HG03045 (cell line): ENCODE results near the gene SLC25A45.

ENCODE experiments used
- ATAC-seq: cut with Tn5 transposase; IDR thresholded peaks from one replicate; pipeline ENCODE4 v1.9.1; 2021; ENCODE audit warnings: mild to moderate bottlenecking, moderate library complexity; ENCODE audit not compliant: unreplicated experiment

Gene SLC25A45

DNA sequence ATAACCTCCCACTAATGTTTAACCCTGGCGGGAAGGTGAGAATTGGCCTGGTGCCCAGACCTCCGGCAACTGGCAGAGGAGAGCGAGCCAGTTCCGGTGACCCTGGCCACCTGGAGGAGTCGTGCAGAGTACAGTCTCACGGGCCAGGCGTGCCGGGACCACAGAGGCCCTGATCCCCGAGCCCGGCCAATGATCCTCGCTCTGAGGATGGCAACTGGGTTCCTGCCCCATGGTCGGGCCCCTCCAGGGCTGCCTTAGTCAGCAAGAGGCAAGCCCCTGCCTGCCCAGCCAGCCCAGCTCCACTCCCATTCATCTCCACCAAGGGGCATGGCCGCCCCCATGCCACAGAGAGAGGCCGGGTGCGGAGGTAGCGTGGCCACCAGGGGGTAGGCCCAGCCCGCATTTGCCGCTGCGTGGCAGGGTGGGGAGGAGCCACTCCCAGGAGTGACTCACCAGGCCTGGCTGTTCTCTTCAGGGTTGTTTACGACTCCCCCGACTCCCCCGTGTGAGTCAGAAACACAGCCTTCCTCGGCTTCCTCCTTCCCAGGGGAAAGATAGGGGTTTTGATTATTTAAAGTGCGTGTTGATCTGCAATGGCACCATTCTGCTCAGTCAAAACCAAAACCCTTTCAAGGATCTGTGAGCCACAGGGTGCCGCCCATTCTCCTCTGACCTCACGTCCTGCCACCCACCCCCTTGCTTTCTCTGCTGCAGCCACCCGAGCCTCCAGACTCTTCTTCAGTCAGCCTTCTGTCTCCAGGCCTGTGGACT is at the start of gene SLC25A45:
TSS of gene SLC25A45 (minus strand) at position 614 of the 771 bp plus-strand sequence. CDS start 695 bp downstream, outside the sequence.
- ATAC-seq: peak; percentile 60

DNA sequence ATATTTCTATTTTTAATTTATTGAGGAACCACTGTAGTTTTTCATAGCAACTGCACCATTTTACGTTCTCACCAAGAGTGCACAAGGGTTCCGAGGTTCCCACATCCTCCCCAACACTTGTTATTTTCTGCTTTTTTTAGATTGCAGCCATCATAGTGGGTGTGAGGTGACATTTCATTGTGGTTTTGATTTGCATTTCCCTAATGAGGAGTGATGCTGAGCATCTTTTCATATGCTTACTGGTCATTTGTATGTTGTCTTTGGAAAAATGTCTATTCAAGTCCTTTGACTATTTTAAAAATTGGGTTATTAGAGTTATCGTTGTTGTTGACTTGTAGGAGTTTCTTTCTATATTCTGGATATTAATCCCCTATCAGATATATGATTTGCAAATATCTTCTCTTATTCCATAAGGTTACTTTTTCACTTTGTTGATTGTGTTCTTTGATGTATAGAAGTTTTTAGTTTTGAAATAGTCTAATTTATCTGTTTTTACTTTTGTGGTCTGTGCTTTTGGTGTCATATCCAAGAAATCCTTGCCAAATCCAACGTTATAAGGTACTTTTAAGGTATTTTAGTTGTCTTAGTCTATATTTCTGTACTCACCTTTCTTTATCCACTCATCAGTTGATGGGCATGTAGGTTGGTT is 49.1 kb upstream of the SLC25A45 start:
- ATAC-seq: no peak

- ATAC-seq: no peak
Measured at GRCh38 chr11:65430406-65431217, 48.2 kb upstream of the SLC25A45 start.

DNA sequence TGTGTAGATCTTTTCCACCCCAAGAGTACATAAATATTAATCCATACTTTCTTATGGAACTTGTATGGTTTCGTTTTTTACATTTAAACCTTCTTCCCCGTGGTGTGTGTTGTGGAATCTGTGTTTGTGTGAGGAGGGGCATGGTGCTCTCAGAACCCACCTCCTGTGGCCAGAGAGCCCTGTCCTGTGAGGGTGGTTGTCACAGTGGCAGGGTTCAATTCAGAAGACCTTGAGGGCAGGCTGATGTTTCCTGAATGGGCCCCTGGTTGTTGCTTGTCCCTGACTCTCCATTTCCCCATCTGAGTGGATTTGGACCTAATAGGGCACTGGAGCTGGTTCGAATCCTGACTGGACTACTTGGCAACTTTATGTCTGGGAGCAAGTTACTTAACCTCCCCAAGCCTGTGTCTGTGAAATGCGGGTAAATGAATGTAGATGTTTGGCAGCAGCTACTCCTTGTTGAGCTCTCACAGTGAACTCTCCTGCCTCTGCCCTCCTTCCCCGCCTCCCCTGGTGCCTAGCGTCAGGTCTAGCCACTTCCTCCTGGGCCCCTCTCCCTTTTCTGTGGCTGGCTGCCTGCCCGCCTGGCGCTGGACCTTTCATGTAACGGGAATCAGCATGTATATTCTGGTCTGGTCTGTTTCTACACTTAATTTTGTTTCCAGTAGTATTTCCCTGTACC is 47.4 kb upstream of the SLC25A45 start:
- no peak for ATAC-seq

DNA sequence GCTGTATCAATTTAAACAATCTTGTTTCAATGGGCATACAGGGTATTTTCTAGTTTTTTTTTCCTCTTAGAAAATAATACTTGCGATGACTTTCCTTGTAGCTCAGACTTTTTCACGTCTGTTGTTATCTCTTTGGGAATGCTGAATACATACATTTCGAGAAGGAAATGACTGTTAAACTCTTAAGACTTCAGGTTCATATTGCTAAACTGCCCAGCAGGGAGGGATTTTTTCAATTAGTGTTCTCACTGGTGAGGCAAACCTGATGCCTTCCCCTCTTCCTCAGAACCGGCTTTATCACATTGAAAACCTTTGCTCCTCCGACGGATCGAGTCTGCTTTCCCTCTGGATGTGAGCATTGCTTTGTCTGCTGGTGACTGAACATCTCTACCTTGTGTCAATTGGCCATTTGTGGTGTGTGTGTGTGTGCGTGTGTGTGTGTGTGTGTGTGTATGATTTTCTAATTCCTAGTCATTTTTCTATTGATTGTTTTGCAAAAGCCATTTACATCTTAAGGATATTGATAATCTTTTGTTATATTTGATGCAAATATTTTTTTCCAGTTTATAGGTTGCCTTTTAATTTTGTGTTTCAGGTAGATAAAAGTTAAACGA is 46.7 kb upstream of the SLC25A45 start:
- ATAC-seq: no peak

- no peak for ATAC-seq
Measured at GRCh38 chr11:65428578-65429067, 46.2 kb upstream of the SLC25A45 start.

- ATAC-seq: no peak
Measured at GRCh38 chr11:65427691-65428577, 45.5 kb upstream of the SLC25A45 start.

DNA sequence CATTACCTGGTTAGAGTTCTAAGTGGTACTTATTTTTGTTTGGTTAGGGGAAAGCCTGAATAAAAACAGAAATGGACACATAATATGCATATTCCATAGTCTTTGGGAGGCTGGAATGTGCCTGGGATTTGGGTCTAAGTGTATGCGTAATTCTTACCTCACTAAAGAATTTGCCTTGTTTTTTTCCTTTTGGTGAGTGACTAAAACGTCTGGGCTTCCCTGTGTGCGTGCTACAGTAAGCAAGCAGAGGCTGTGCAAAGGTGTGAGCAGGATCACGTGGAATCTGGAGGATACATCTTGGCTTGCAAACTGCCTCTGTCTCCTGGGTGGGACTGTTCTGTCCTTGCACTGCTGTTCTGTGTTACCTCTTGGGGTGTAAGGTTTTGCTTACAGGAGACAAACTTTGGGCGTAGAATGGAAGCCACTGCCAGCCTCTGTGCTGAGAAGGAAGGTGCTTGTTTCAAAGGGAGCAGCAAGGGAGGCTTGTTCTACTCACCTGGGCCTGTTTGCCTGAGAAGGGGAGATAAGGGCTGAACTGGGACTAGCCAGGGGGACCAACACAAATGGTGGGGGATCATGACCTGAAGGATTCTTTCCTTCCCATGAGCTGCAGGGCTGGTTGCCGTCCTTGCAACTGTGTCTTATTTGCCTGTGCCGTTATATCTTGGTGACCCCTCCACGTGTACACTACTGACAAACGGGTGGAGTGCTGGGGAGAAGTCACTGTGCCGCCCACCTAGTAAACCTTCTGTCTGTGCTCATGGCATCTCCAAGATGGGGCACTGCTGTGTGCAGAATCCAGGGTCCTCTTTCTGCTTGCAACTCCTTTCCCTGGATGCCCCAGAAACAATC is 44.6 kb upstream of the SLC25A45 start:
- ATAC-seq: no peak

GRCh38 chr11:65425971-65426838 is 43.8 kb upstream of the SLC25A45 start:
- no peak for ATAC-seq

- no peak for ATAC-seq
Measured at GRCh38 chr11:65425105-65425970, 42.9 kb upstream of the SLC25A45 start.

GRCh38 chr11:65424205-65425104 is 42.0 kb upstream of the SLC25A45 start:
- no peak for ATAC-seq

GRCh38 chr11:65423516-65424204 is 41.2 kb upstream of the SLC25A45 start:
- no peak for ATAC-seq

GRCh38 chr11:65422633-65423515 is 40.4 kb upstream of the SLC25A45 start, which contains the start of gene NEAT1:
Gene NEAT1, plus strand, starts transcription at chr11:65422798.
- peak; percentile 20 for ATAC-seq
